GM18508 (cell line): Measurements from ENCODE around the gene HTD2.
"Not testable (repeated sequence)": the region's sequence is repeated elsewhere in the genome, so short reads cannot be mapped to it uniquely, and the experiment has no call there.

Experiments used
- ATAC-seq: cut with Tn5 transposase; IDR thresholded peaks from one replicate; pipeline ENCODE4 v1.9.1; 2021; ENCODE audit warnings: moderate number of reproducible peaks; ENCODE audit not compliant: insufficient read depth, unreplicated experiment

The HTD2 gene

GRCh38 chr3:58329922-58330413, 23.6 kb downstream of the HTD2 start:
- no peak for ATAC-seq

DNA sequence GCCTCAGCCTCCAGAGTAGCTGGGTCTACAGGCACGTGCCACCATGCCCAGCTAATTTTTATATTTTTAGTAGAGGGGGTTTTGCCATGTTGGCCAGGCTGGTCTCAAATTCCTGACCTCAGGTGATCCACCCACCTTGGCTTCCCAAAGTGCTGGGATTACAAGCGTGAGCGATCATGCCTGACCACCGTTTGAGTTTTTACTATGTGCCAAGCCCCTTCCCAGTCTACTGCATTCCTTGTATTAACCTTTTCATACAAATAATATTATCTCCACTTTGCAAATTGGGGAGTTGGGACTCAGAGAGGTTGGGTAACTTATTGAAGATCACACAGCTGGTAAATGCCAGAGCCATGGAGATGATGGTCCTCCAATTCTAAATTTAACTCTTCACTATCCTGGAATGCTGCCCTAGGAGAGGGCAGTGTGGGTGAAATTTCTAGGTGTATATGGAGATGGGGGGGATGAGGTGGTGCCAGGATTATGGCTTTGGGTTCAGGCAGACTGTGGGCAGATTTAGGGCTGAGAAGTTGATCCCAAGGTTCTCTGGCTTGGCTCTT, 25.4 kb downstream of the HTD2 start:
- no peak for ATAC-seq

DNA sequence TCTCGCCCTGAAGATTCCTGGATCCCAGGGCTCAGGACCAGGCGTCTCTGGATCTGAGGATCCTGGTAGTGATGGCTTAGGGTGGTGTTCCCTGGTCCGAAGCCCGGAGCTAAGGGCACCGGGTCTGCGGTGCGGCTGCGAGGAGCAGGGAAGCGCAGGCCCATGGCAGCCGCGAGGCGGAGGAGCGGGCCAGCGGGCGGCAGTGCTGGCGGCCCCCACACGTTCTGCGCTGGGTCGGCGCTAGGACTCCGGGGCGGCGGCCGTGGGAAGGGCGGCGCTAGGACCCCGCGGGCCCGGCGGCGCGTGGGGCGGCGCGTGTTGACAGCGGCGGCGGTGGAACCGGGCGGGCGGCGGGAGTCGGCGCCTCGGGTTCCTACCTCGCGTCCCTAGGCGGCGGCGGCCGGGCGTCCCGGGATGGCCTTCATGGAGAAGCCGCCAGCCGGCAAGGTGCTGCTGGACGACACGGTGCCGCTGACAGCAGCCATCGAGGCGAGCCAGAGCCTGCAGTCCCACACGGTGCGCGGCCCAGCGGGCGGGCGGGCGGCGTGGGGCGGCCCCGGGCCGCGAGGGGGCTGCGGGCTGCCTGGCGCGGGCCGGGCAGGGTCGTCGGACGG, 26.4 kb downstream of the HTD2 start, which contains the start of gene PXK:
TSS of gene PXK (plus strand) at position 318 of the 614 bp plus-strand sequence. CDS start at position 415, 97 bp downstream.
- no peak for ATAC-seq

- no peak for ATAC-seq
Measured at GRCh38 chr3:58333206-58334012, 27.1 kb downstream of the HTD2 start.

- ATAC-seq: no peak
Measured at GRCh38 chr3:58334013-58334321, 27.6 kb downstream of the HTD2 start.

DNA sequence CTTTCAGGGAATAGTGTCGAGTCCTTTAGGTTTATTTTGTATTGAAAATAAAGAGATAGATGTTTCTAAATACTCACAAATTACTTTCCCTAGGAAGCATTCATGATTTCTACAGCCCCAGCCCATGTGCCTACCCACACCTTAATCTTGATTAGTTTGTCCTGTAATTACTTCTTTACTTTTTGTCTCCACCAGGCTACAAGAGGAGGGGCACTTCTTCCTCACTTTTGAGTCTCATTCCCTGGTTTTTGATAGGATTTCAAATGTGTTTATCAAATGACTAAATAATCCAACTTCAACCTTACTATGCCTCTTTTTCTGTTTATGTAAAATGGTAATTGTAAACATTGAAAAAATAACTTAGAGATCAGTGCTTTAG, 28.2 kb downstream of the HTD2 start:
- ATAC-seq: no peak

DNA sequence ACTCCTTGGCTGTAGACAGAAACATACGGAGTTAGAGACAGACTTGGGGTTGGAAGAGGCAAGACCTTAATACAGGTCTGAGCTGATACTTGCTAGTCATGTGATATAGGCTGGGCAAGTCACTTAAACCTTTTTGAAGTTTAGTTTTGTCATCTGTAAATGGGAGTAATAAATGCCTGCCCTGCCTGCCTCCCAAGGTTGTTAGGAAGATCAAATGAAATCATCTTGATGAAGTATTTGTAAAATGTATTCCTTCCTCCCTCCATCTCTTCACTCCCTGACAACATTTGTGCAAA, 29.3 kb downstream of the HTD2 start:
- no peak for ATAC-seq

DNA sequence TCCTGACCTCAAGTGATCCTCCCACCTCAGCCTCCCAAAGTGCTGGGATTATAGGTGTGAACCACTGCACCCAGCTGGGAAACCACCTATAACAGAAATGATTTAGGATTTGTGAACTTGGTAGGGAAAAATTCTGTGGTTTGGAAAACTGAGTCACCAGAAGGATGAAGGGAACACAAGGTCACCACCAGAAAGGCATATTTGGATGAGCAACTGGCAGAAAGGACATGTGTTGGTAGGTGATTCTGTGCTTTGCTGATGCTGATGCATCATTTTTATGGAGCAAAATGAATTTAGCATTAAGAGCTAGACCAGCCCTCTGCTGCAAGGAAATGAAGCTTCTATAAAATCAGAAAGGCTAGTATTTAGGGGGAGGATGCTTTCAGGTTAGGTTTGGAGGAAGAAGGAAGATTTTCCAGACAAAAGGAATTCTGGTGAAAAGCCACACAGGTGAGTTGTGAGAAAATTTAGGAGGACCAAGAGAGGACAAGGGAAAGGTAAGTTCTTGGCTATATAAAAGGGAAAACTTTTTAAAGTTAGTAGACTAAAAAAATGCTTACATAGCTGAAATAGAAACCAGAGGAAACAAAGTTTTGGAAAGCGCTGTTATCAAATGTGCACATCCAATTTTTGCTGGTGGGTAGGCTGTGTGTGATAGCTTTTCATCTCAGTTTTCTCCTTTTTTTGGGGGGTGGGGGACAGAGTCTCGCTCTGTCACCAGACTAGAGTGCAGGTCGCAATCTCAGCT, 30.0 kb downstream of the HTD2 start:
- no peak for ATAC-seq

- ATAC-seq: no peak
Measured at GRCh38 chr3:58337190-58337589, 30.9 kb downstream of the HTD2 start.

- ATAC-seq: not testable (repeated sequence)
Measured at GRCh38 chr3:58339146-58339545, 32.8 kb downstream of the HTD2 start.

DNA sequence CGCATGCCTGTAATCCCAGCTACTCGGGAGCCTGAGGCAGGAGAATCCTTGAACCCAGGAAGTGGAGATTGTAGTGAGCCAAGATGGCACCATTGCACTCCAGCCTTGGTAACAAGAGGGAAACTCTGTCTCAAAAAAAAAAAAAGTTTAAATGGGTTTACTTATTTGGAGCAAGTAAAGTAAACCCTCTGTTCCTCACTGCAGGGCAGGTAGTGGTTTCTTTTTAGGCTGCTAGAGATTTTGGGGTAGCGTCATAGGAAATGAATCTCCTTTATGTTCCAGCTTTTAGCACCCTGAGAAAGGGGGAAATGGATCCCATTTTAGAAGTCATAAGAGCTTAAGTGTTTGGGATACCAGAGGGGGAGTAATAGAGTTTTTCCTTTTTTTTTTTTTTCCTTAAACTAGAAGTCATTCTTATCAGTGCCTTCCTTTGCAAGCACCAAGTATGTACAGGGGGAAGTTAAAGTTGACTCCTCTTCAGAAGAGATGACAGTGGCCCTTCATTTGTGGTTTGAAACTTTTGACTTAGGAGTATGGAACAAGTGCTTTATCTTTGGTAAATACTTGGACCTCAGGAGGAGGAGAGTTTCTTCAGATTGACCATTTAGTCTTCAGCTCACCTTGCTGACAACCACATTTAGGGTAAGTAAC, 34.4 kb downstream of the HTD2 start:
- no peak for ATAC-seq

- ATAC-seq: no peak
Measured at GRCh38 chr3:58341376-58341775, 35.1 kb downstream of the HTD2 start.

DNA sequence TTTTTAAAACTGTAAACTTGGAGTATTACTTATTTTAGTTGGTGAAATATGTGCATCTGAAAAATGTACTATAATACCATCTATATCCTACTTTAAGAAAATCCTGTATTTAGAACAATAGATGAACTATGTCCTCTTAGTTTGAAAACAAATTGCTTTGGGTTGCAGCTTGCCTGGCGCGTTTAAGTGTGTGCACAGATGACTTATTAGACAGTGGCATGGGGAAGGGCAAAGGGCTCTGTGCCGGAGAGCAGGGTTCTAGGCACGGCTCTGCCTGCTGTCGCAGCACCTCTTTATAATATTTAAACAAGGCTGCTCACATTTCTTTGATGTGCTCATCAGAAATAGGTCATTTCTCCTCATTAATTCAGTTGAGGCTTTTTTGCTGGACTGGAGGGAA, 36.4 kb downstream of the HTD2 start:
- no peak for ATAC-seq

GRCh38 chr3:58345457-58345856, 39.1 kb downstream of the HTD2 start:
- no peak for ATAC-seq

DNA sequence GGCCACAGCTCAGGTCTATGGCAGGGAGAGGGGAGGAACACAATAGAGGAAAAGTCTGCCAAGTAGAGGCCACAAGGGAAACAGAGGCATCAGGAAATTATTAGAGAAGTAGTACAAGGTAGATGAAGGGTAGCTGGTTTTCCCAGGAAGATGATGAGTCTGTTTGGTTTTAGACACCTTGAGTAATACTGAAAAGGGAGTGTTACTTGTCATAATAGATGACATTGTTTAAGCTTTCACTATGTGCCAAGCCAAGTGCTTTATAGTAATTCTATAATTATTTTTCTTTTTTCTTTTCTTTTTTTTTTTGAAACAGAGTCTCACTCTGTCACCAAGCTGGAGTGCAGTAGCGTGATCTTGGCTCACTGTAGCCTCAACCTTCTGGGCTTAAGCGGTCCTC, 40.0 kb downstream of the HTD2 start:
- ATAC-seq: no peak

- no peak for ATAC-seq
Measured at GRCh38 chr3:58347984-58348383, 41.7 kb downstream of the HTD2 start.

DNA sequence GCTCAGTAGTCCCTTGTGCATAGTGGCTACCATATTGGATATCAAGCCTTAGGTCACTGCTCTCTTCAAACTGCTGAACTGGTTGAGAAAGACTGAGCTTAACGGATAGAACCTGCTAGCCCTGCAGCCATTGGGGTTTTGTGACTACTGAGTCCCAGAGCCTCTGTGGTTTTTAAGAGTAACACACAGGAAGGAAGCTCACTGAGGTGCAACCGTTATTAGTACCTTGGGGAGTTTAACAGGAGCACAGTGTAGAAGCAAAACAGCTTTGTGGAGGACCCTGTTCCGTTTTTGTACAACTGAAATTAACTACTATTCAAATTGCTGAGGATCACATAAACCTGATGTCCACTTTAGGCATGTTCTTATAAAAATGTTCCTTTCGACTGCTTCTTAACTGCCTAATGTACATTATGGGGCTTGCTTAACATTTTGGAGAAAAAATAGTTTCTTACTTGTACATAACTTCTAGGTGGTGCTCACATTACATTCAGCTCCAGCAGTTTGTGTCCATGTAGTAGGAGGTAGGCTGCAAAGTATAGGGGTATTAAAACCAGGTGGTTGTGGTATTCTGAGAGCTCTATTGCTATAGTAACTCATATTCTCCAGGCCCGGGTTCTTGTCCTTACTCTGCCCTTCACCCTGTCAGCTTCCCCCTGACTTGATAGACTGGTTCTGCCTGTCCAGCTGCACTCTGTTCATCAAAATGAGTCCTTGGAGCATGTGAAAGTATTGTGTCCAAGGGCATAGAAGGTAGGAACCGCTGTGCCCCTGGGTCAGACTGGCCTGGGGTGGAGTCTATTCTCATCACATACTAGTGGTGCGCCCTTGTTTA, 43.7 kb downstream of the HTD2 start:
- peak; percentile 71 for ATAC-seq

GRCh38 chr3:58350627-58351013, 44.3 kb downstream of the HTD2 start:
- ATAC-seq: no peak

GRCh38 chr3:58351920-58352319, 45.6 kb downstream of the HTD2 start:
- no peak for ATAC-seq

DNA sequence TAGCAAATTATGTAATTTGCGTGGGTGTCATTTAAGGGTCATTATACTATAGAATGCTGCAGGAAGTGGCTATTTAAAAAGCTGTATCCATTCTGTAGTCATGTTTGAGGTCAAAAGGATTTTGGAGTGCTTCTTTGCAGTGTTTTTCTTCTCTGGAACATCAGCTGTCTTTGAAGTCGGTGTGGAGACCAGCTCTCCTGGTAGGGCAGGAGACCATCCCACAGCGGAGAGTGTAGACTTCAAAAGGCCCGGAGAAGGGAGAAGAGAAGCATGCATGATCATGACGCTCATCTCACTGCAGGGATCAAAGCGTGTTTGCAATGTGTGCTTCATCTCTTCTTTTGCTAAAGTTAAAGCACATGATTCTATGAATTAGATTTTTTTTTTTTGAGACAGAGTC, 46.3 kb downstream of the HTD2 start:
- ATAC-seq: no peak
